ENCODE measurements around the gene OR10G8.
A peak's percentile ranks its signal among the peaks of the same experiment; 100 is the strongest.

The OR10G8 gene

GRCh38 chr11:124052966-124053365, 26.4 kb downstream of the OR10G8 start:
- no peaks in the 10 kb centered on the region for H3K4me1 ChIP-seq (ENCODE audit: control insufficient read depth, insufficient read depth, low read length)
- no peak overlapping the region for H3K9ac ChIP-seq (ENCODE audit: low read depth, low read length)

GRCh38 chr11:124068601-124069110, 42.1 kb downstream of the OR10G8 start:
- no peak overlapping the region for H3K27ac ChIP-seq (ENCODE audit: low read depth, low read length)
- H3K4me1 ChIP-seq (ENCODE audit: control insufficient read depth, insufficient read depth, low read length) = peaks cover 8% of the 10 kb centered on the region
- H3K36me3 ChIP-seq (ENCODE audit: control insufficient read depth, insufficient read depth, low read length) = no peaks in the 10 kb centered on the region
- peaks cover 5% of the 10 kb centered on the region; the same call in 1 of the 2 replicates for H3K27me3 ChIP-seq (ENCODE audit: control insufficient read depth, insufficient read depth, low read length)
- no peaks in the 10 kb centered on the region for H3K9me3 ChIP-seq (ENCODE audit: control insufficient read depth, insufficient read depth, low read length)
- H3K4me3 ChIP-seq (ENCODE audit: low read depth, low read length) = no peak overlapping the region
- H3K9ac ChIP-seq (ENCODE audit: low read depth, low read length) = no peak overlapping the region

More at GRCh38 chr11:124052966-124053365, 26.4 kb downstream of the OR10G8 start:
- H3K9me3 ChIP-seq (ENCODE audit: control insufficient read depth, insufficient read depth, low read length) = no peaks in the 10 kb centered on the region
- no peaks in the 10 kb centered on the region for H3K36me3 ChIP-seq (ENCODE audit: control insufficient read depth, insufficient read depth, low read length)
- H3K27me3 ChIP-seq (ENCODE audit: control insufficient read depth, insufficient read depth, low read length) = no peaks in the 10 kb centered on the region
- no peak overlapping the region for H3K4me3 ChIP-seq (ENCODE audit: low read depth, low read length)
- no peak overlapping the region for H3K27ac ChIP-seq (ENCODE audit: low read depth, low read length)

GRCh38 chr11:124069429-124070401, 43.1 kb downstream of the OR10G8 start:
- Histone ChIP-seq H3K9ac (ENCODE audit: low read depth, low read length) (no peak overlapping the region), H3K27ac (ENCODE audit: low read depth, low read length) (no peak overlapping the region), H3K9me3 (ENCODE audit: control insufficient read depth, insufficient read depth, low read length) (no peaks in the 10 kb centered on the region), H3K4me3 (ENCODE audit: low read depth, low read length) (peak overlapping the region; percentile 53), H3K27me3 (ENCODE audit: control insufficient read depth, insufficient read depth, low read length) (peaks cover 5% of the 10 kb centered on the region; the same call in 1 of the 2 replicates), H3K36me3 (ENCODE audit: control insufficient read depth, insufficient read depth, low read length) (no peaks in the 10 kb centered on the region), H3K4me1 (ENCODE audit: control insufficient read depth, insufficient read depth, low read length) (peaks cover 8% of the 10 kb centered on the region)

- no peak overlapping the region for H3K9ac ChIP-seq (ENCODE audit: low read depth, low read length)
- H3K36me3 ChIP-seq (ENCODE audit: control insufficient read depth, insufficient read depth, low read length) = no peaks in the 10 kb centered on the region
- no peak overlapping the region for H3K4me3 ChIP-seq (ENCODE audit: low read depth, low read length)
- peaks cover 5% of the 10 kb centered on the region; the same call in 1 of the 2 replicates for H3K27me3 ChIP-seq (ENCODE audit: control insufficient read depth, insufficient read depth, low read length)
- no peak overlapping the region for H3K27ac ChIP-seq (ENCODE audit: low read depth, low read length)
- no peaks in the 10 kb centered on the region for H3K9me3 ChIP-seq (ENCODE audit: control insufficient read depth, insufficient read depth, low read length)
- peaks cover 8% of the 10 kb centered on the region for H3K4me1 ChIP-seq (ENCODE audit: control insufficient read depth, insufficient read depth, low read length)
Measured at GRCh38 chr11:124070915-124071622, 44.5 kb downstream of the OR10G8 start.

- Histone ChIP-seq H3K27me3 (ENCODE audit: control insufficient read depth, insufficient read depth, low read length) (peaks cover 5% of the 10 kb centered on the region; the same call in 1 of the 2 replicates), H3K27ac (ENCODE audit: low read depth, low read length) (no peak overlapping the region), H3K9ac (ENCODE audit: low read depth, low read length) (no peak overlapping the region), H3K4me3 (ENCODE audit: low read depth, low read length) (no peak overlapping the region), H3K36me3 (ENCODE audit: control insufficient read depth, insufficient read depth, low read length) (no peaks in the 10 kb centered on the region), H3K4me1 (ENCODE audit: control insufficient read depth, insufficient read depth, low read length) (peaks cover 8% of the 10 kb centered on the region), H3K9me3 (ENCODE audit: control insufficient read depth, insufficient read depth, low read length) (no peaks in the 10 kb centered on the region)
Measured at GRCh38 chr11:124071623-124071948, 45.0 kb downstream of the OR10G8 start.

GRCh38 chr11:124072147-124072546, 45.5 kb downstream of the OR10G8 start:
- Histone ChIP-seq H3K27me3 (ENCODE audit: control insufficient read depth, insufficient read depth, low read length) (peaks cover 5% of the 10 kb centered on the region; the same call in 1 of the 2 replicates), H3K9me3 (ENCODE audit: control insufficient read depth, insufficient read depth, low read length) (no peaks in the 10 kb centered on the region), H3K36me3 (ENCODE audit: control insufficient read depth, insufficient read depth, low read length) (no peaks in the 10 kb centered on the region), H3K27ac (ENCODE audit: low read depth, low read length) (no peak overlapping the region), H3K4me1 (ENCODE audit: control insufficient read depth, insufficient read depth, low read length) (peaks cover 8% of the 10 kb centered on the region), H3K4me3 (ENCODE audit: low read depth, low read length) (no peak overlapping the region), H3K9ac (ENCODE audit: low read depth, low read length) (no peak overlapping the region)

- Histone ChIP-seq H3K27ac (ENCODE audit: low read depth, low read length) (no peak overlapping the region), H3K9ac (ENCODE audit: low read depth, low read length) (no peak overlapping the region)
Measured at GRCh38 chr11:124074554-124074953, 48.0 kb downstream of the OR10G8 start.

GRCh38 chr11:124075492-124075840, 48.9 kb downstream of the OR10G8 start:
- H3K27me3 ChIP-seq (ENCODE audit: control insufficient read depth, insufficient read depth, low read length) = no peaks in the 10 kb centered on the region
- no peak overlapping the region for H3K4me3 ChIP-seq (ENCODE audit: low read depth, low read length)
- H3K27ac ChIP-seq (ENCODE audit: low read depth, low read length) = no peak overlapping the region
- no peaks in the 10 kb centered on the region for H3K9me3 ChIP-seq (ENCODE audit: control insufficient read depth, insufficient read depth, low read length)
- H3K4me1 ChIP-seq (ENCODE audit: control insufficient read depth, insufficient read depth, low read length) = peaks cover 4% of the 10 kb centered on the region; the same call in 1 of the 2 replicates
- no peaks in the 10 kb centered on the region for H3K36me3 ChIP-seq (ENCODE audit: control insufficient read depth, insufficient read depth, low read length)
- no peak overlapping the region for H3K9ac ChIP-seq (ENCODE audit: low read depth, low read length)

More at GRCh38 chr11:124074554-124074953, 48.0 kb downstream of the OR10G8 start:
- H3K4me1 ChIP-seq (ENCODE audit: control insufficient read depth, insufficient read depth, low read length) = peaks cover 7% of the 10 kb centered on the region
- peaks cover 5% of the 10 kb centered on the region; the same call in 1 of the 2 replicates for H3K27me3 ChIP-seq (ENCODE audit: control insufficient read depth, insufficient read depth, low read length)
- H3K36me3 ChIP-seq (ENCODE audit: control insufficient read depth, insufficient read depth, low read length) = no peaks in the 10 kb centered on the region
- no peaks in the 10 kb centered on the region for H3K9me3 ChIP-seq (ENCODE audit: control insufficient read depth, insufficient read depth, low read length)
- no peak overlapping the region for H3K4me3 ChIP-seq (ENCODE audit: low read depth, low read length)

GRCh38 chr11:124075841-124076651, 49.4 kb downstream of the OR10G8 start:
- Histone ChIP-seq H3K9me3 (ENCODE audit: control insufficient read depth, insufficient read depth, low read length) (no peaks in the 10 kb centered on the region), H3K36me3 (ENCODE audit: control insufficient read depth, insufficient read depth, low read length) (no peaks in the 10 kb centered on the region), H3K4me1 (ENCODE audit: control insufficient read depth, insufficient read depth, low read length) (peaks cover 4% of the 10 kb centered on the region; the same call in 1 of the 2 replicates), H3K4me3 (ENCODE audit: low read depth, low read length) (no peak overlapping the region), H3K9ac (ENCODE audit: low read depth, low read length) (no peak overlapping the region), H3K27me3 (ENCODE audit: control insufficient read depth, insufficient read depth, low read length) (no peaks in the 10 kb centered on the region), H3K27ac (ENCODE audit: low read depth, low read length) (no peak overlapping the region)

- Histone ChIP-seq H3K4me3 (ENCODE audit: low read depth, low read length) (no peak overlapping the region), H3K27me3 (ENCODE audit: control insufficient read depth, insufficient read depth, low read length) (no peaks in the 10 kb centered on the region), H3K27ac (ENCODE audit: low read depth, low read length) (no peak overlapping the region), H3K4me1 (ENCODE audit: control insufficient read depth, insufficient read depth, low read length) (no peaks in the 10 kb centered on the region), H3K36me3 (ENCODE audit: control insufficient read depth, insufficient read depth, low read length) (no peaks in the 10 kb centered on the region), H3K9me3 (ENCODE audit: control insufficient read depth, insufficient read depth, low read length) (no peaks in the 10 kb centered on the region), H3K9ac (ENCODE audit: low read depth, low read length) (no peak overlapping the region)
Measured at GRCh38 chr11:124077266-124077665, 50.7 kb downstream of the OR10G8 start.
